Measurements from ENCODE around the gene GORASP1. TPM values are rescaled to one million over a fixed set of nuclear protein-coding genes. Genes with fewer than 3 reads are reported as not detected.

Gene GORASP1
- total RNA-seq: 10 to 100 TPM; 34.3 to 81.9 (median 38.5) TPM

DNA sequence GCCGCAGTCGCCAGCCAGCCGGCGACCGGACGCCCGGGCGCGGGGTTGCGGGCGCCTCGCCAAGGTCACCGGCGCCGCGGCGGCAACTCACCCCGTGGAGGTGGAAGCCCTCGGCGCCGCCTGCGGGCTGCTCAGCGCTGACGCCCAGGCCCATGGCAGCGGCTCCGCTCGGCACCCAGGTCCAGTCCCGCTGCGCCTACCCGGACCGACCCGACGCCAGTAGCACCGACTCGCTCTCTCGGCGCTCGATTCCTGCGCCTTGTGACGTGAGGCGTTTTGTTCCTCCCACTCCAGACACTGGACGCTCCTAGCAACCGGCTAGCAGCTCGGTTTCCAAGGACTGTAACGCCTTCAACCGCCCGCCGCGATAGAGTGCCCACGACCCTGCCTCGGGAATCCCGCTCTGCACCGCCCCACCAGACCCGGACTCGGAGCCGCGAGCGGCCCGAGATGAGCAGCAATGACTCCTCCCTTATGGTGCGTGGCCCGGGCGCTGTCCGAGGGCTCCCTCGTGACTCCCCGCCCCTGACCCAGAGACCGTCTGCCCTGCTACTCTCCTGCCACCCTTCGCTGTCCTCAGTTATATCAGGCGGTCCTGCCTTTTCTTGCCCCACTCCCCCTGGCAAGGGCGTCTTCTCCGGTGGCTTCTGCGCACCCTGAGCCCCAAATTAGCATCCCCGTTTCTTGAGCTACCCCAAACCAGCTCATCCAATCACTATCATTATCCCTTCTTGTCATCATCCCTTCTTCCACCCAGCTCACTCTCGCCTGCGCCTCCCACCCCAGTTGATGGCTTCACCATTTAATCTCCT is at the start of gene GORASP1, which contains the start of gene TTC21A:
GORASP1 (minus strand) TSS at position 240 of the 812 bp plus-strand sequence; CDS start at position 154, 86 bp downstream.
TTC21A (plus strand) TSS at position 293 of the 812 bp plus-strand sequence; CDS start at position 451, 158 bp downstream.
- H3K27ac ChIP-seq: peak within 1 kb of the TSS; percentile 89 to 99 (median 94)
- peak; percentile 87 to 88 for DNase-seq
- peaks cover 37 to 40% of the 10 kb centered on the region in 2 donors for H3K4me1 ChIP-seq
- intact Hi-C loops (cut with DNase I; ENCODE audit: low total_unique reads): loop anchor here (2.0 to 5.0 kb wide), 3 partner anchors 57 to 275 kb away; partner anchors contain the start of genes SCN11A, SLC25A38 and XIRP1
- H3K27me3 ChIP-seq: no peaks in the 10 kb centered on the region
- ATAC-seq: peak; percentile 95
- in situ Hi-C loops (cut with MboI; ENCODE audit: low sequenced_read_pairs in 4 of 4): no loop called here
- TF ChIP-seq POLR2A (IDR thresholded peaks at IDR 0.05) (peak; percentile 86 to 89), CTCF (IDR thresholded peaks at IDR 0.05 in 4 of 5, conservative IDR thresholded peaks at IDR 0.05 in 1 of 5) (peak in 1 of 5 experiments; percentile 27)
- no peaks in the 10 kb centered on the region for H3K9me3 ChIP-seq
- no peaks in the 10 kb centered on the region for H3K36me3 ChIP-seq
- H3K4me3 ChIP-seq: peak within 1 kb of the TSS; percentile 71 to 95 (median 84)

GRCh38 chr3:39156421-39156820 is 49.0 kb upstream of the GORASP1 start:
- Histone ChIP-seq H3K4me1 (peaks cover 7 to 8% of the 10 kb centered on the region in 2 donors), H3K9me3 (no peaks in the 10 kb centered on the region), H3K27ac (no peak overlapping the region), H3K36me3 (no peaks in the 10 kb centered on the region), H3K4me3 (no peak overlapping the region), H3K27me3 (no peaks in the 10 kb centered on the region)
- intact Hi-C loops (cut with DNase I; ENCODE audit: low total_unique reads): no loop called here
- in situ Hi-C loops (cut with MboI; ENCODE audit: low sequenced_read_pairs in 4 of 4): no loop called here
- no peak for TF ChIP-seq CTCF (IDR thresholded peaks at IDR 0.05 in 4 of 5, conservative IDR thresholded peaks at IDR 0.05 in 1 of 5)
- TF ChIP-seq POLR2A (IDR thresholded peaks at IDR 0.05): no peak
- ATAC-seq (no peak), DNase-seq (no peak)

GRCh38 chr3:39154280-39155021 is 47.0 kb upstream of the GORASP1 start:
- no peak for TF ChIP-seq CTCF (IDR thresholded peaks at IDR 0.05 in 4 of 5, conservative IDR thresholded peaks at IDR 0.05 in 1 of 5)
- TF ChIP-seq POLR2A (IDR thresholded peaks at IDR 0.05): no peak
- peak overlapping the region in 2 of 4 donors; percentile 75 to 80 for H3K4me3 ChIP-seq
- no peak for ATAC-seq
- no peaks in the 10 kb centered on the region for H3K27me3 ChIP-seq
- no peak for DNase-seq
- peak overlapping the region; percentile 84 to 100 (median 96) for H3K27ac ChIP-seq
- peaks cover 27% of the 10 kb centered on the region in 2 donors for H3K4me1 ChIP-seq
- intact Hi-C loops (cut with DNase I; ENCODE audit: low total_unique reads) (no loop called here), in situ Hi-C loops (cut with MboI; ENCODE audit: low sequenced_read_pairs in 4 of 4) (no loop called here)
- no peaks in the 10 kb centered on the region for H3K36me3 ChIP-seq
- no peaks in the 10 kb centered on the region for H3K9me3 ChIP-seq

DNA sequence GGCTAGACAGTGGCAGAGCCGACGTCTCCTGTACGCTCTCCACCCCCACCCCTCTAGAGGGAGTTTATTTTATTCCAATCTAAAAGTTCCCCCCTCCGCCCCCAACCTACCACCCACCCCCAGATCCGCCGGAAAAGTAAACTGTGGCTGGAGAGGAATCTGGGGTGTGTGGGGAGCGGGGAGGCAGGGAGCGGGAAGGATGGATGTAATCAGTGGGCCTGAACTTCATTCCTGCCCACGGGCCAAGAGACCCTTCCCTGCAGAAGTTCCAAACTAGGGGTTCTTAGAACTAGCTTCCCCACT is 46.5 kb upstream of the GORASP1 start:
- H3K36me3 ChIP-seq: no peaks in the 10 kb centered on the region
- in situ Hi-C loops (cut with MboI; ENCODE audit: low sequenced_read_pairs in 4 of 4): no loop called here
- H3K27me3 ChIP-seq: no peaks in the 10 kb centered on the region
- H3K4me3 ChIP-seq: peak overlapping the region; percentile 51 to 80 (median 65)
- H3K27ac ChIP-seq: peak overlapping the region; percentile 84 to 100 (median 96)
- no peak for ATAC-seq
- no peak for DNase-seq
- H3K4me1 ChIP-seq: peaks cover 32% of the 10 kb centered on the region in 2 donors
- intact Hi-C loops (cut with DNase I; ENCODE audit: low total_unique reads): no loop called here
- no peaks in the 10 kb centered on the region for H3K9me3 ChIP-seq
- no peak for TF ChIP-seq POLR2A (IDR thresholded peaks at IDR 0.05)
- TF ChIP-seq CTCF (IDR thresholded peaks at IDR 0.05 in 4 of 5, conservative IDR thresholded peaks at IDR 0.05 in 1 of 5): no peak

Measured in gastrocnemius medialis (tissue), 4 donors.